Islet precursor cell (in vitro differentiated cells): ENCODE results near the gene WAPL.
"Not testable (repeated sequence)": the region's sequence is repeated elsewhere in the genome, so short reads cannot be mapped to it uniquely, and the experiment has no call there.

ENCODE experiments used
- DNase-seq: peaks from one replicate; pipeline ENCODE4 v3.0.0-alpha.2; 2018

WAPL gene, protein sequence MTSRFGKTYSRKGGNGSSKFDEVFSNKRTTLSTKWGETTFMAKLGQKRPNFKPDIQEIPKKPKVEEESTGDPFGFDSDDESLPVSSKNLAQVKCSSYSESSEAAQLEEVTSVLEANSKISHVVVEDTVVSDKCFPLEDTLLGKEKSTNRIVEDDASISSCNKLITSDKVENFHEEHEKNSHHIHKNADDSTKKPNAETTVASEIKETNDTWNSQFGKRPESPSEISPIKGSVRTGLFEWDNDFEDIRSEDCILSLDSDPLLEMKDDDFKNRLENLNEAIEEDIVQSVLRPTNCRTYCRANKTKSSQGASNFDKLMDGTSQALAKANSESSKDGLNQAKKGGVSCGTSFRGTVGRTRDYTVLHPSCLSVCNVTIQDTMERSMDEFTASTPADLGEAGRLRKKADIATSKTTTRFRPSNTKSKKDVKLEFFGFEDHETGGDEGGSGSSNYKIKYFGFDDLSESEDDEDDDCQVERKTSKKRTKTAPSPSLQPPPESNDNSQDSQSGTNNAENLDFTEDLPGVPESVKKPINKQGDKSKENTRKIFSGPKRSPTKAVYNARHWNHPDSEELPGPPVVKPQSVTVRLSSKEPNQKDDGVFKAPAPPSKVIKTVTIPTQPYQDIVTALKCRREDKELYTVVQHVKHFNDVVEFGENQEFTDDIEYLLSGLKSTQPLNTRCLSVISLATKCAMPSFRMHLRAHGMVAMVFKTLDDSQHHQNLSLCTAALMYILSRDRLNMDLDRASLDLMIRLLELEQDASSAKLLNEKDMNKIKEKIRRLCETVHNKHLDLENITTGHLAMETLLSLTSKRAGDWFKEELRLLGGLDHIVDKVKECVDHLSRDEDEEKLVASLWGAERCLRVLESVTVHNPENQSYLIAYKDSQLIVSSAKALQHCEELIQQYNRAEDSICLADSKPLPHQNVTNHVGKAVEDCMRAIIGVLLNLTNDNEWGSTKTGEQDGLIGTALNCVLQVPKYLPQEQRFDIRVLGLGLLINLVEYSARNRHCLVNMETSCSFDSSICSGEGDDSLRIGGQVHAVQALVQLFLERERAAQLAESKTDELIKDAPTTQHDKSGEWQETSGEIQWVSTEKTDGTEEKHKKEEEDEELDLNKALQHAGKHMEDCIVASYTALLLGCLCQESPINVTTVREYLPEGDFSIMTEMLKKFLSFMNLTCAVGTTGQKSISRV (N-terminal part only)

DNA sequence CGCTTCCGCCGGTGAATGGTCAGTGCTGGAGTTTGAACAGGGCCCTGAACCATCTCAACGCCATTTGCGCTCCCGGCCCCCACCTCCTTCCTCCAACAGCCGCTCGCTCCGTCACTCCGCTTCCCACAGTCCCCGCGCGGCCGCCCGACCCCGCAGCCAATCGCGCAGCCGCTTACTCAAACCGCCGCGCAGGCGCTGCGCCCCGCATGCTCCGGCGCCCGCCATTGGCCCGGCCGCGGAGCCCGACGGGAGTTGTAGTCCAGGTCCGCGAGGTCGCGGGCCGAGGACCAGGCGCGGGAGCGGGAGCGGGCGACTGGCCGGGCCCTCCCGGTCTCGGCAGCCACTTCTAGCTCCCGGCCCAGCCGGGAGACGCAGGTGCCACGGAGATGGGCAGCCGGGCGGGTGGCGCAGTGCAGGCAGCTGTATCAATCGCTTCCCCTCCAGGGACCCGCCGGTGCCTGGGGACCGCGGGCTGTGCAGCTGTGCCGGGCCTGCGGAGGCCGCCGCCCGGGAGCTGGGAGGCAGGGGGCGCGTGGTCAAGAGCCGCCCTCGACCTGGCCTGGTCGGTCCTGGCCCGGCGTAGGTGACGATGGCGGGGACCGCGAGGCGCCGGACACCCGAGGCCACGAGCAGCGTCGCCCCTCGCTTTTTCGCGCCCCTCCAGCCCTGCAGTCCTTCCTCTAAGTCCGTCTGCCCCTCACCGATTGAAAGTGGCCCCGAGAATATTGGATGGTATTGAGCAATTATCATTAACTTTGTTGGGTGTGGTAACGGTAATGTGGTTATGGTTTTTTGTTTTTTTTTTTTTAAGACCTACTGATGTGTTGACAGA is at the start of gene WAPL:
Gene WAPL, minus strand, starts transcription at position 115 of the 832 bp plus-strand sequence. CDS start 3,723 bp downstream, outside the sequence.
- DNase-seq = peak; percentile 98

DNA sequence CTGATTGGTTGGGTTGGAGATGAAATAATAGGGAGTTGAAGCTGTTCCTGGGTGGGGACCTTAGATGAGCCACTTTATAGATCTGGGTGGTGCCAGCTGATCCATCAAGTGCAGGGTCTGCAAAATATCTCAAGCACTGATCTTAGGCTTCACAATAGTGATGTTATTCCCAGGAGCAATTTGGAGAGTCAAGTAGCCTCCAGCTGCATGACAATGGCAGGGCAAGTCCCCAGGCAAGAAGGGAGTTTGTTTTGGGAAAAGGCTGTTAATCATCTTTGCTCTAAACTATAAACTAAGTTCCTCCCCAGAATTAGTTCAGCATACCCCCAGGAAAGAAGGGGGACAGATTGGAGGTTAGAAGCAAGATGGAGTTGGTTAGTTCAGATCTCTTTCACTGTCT is 47.7 kb upstream of the WAPL start:
- no peak for DNase-seq

DNA sequence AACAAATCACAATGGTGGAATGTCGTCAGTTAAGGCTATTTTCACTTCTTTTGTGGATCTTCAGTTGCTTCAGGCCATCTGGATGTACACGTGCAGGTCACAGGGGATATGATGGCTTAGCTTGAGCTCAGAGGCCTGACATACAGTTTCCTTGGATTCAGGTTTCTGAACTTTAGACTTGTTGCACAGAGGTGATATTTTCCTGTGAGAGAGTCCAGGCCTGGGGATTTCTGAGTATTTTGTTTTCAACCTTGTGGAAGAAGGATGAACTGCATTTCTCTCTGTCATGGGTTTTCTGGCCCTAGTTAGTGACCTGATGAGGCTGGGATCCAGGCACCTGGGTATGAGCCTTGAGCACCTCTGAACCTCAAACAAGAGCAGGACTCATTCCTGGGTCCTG is 44.9 kb upstream of the WAPL start:
- not testable (repeated sequence) for DNase-seq

DNA sequence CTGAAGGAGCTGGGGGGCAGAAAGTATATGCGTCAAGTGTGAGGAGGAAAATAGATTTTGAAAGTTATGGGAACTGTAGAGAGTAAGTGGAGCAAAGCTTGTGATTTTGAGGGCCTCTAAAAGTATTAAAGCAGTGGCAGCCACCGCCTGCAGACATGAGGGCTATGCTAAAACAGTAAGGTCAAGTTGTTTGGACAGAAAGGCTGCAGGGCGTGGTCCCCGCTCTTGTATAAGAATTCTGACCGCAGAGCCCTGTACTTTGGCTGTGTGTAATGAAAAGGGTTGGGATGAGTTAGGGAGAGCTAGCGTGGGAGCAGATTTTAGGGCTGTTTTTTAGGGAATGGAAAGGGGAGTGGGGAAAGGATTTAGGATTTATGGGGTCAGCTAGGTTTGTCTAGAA is 41.7 kb upstream of the WAPL start:
- DNase-seq = not testable (repeated sequence)

DNA sequence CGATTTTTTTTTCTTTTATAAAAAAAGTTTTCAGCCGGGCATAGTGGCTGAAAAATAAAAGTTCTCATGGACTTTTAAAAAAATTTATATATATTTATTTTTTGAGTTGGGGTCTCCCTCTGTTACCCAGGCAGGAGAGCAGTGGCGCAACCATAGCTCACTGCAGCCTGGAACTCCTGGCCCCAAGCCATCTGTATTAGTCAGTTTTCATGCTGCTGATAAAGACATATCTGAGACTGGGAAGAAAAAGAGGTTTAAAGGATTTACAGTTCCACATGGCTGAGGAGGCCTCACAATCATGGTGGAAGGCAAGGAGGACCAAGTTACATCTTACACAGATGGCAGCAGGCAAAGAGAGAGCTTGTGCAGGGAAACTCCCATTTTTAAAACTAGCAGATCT is 37.1 kb upstream of the WAPL start:
- DNase-seq = not testable (repeated sequence)

DNA sequence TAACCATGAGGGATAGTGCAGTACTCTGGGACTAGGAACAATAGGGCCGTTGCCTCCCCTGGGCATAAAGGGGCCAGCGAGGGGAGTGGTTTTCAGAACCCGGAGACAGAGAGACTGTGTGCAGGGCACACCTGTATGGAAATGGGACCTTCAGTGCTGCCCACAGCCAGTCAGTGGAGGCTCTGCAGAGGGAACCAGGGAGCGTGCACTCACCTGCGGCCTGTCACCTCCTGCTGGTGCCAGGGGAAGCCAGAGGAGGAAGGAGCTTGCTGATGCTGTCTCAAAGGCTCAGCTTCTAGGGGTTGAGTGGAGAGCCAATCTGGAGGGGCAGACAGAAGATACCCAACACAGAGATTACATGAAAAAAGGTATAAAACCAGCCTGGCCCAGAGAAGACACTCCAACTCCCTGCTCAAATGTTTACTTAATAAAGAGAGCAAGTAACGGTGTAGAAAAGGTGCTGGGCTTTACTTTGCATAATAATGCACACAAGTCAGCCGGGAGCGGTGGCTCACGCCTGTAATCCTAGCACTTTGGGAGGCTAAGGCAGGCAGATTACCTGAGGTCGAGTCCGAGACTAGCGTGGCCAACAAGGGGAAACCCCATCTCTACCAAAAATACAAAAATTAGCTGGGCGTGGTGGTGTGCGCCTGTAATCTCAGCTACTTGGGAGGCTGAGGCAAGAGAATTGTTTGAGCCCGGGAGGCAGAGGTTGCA is 35.5 kb upstream of the WAPL start:
- no peak for DNase-seq

DNA sequence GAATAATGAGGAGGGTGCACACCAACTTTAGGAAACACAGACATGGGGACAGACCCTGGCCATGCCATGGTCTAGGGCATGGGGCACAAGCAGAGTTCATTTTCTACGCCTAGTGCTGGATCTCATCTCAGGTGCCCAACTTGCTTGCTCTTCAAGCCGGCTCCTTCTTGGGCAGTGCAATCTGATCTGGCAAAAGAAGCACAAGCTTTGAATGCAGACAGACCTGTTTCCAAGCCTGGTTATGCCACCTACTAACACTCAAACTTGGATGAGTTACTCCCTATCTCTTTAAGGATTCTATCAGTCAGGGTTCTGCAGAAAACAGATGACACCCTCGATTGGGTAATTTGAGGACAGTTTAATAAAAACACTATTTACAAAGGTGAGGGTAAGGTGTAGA is 34.9 kb upstream of the WAPL start:
- DNase-seq = no peak

DNA sequence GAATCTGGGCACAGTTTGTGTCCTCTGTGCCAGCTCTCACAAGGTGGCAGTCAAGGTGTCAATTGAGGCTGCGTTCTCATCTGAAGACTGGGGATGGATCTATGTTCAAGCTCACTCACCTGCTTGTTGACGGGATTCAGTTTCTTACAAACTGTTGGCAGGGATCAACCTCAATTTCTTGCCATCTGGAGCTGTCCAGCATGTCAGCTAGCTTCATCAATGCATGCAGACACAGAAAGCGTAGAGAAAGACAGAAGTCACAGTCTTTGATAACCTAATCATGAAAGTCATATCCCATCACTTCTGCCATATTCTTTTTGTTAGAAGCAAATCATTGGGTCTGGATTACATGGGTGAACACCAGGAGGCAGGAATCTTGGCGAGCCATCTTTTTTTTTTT is 32.0 kb upstream of the WAPL start:
- DNase-seq = no peak

DNA sequence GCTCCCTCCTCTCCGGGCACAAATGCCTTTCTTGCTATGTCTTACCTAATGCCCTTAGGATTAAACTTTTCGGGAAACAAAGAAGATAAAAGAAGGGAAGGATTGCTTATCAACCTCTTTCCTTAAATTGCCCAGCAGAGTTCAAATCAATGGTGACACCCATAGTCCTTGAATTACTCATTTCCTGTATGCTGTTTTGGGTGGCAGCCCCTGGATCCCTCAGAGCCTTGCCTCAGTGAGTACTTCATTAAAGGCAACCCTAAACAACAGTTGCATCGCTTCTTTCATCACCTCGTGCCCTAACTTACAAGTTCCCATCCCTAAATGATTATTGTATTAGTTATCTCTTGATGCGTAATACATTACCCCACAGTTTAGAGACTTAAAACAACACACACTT is 31.6 kb upstream of the WAPL start:
- no peak for DNase-seq

DNA sequence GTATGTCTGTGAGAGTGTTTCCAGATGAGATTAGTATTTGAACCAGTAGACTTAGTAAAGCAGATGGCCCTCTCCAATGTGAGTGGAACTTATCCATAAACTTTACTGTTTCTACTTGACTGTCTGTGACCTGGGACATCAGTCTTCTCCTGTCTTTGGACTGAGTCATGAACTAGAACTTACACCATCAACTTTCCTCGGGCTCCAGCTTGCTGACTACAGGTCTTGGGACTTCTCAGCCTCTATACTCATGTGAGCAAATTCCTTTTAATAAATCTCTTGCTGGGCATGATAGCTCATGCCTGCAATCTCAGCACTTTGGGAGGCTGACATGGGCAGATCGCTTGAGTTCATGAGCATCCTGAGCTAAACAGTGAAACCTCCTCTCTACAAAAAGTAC is 25.7 kb upstream of the WAPL start:
- DNase-seq = no peak

DNA sequence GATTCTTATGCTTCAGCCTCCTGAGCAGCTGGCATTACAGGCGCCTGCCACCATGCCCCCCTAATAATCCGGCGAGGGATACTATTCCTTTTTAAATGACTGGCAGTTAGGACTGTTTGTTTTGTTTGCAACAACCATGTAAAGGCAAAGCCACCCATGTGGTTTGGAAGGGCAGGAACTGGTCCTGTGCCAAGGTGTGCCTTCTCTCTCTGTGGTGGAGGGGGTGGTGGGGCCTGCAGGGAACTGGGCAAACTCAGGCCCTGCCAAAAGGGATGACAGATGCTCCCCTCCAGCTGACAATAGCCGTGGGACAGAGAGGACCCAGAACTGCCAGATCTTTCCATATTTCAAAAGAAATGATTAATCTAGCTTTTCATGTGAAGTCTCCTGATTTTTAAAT is 23.5 kb upstream of the WAPL start:
- DNase-seq = no peak

DNA sequence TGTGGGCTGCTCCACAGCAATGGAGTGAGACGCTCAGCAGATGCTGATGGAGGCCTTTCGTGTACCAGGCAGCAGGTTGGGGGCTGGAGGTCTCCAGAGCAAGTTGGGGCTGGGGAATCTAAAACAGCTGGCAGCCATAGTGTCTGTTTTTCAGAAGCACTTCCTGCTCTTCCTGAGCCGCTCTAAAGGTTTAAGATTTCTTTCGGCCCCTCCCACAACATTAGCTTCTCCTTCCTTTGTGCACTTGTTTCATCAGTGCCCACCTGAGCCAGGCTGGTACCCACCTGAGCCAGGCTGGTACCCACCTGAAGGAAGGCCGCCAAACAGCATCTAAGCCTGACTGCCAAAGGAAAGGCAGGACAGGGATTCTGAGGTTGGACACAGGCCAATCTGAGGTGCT is 18.4 kb upstream of the WAPL start:
- DNase-seq = no peak

DNA sequence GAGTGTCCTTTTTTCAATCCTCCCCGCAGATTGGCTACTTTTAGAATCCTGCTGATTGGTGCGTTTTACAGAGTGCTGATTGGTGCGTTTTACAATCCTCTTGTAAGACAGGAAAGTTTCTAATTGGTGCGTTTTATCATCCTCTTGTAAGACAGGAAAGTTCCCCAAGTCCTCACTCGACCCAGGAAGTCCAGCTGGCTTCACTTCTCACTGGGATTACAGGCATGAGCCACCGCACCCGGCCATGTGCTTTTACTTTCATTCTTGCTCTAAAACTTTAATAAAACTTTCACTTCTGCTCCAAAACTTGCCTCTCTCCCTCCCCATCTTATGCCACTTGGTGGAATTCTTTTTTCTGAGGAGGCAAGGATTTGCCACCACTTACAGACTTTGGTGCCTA is 17.0 kb upstream of the WAPL start:
- DNase-seq = no peak

DNA sequence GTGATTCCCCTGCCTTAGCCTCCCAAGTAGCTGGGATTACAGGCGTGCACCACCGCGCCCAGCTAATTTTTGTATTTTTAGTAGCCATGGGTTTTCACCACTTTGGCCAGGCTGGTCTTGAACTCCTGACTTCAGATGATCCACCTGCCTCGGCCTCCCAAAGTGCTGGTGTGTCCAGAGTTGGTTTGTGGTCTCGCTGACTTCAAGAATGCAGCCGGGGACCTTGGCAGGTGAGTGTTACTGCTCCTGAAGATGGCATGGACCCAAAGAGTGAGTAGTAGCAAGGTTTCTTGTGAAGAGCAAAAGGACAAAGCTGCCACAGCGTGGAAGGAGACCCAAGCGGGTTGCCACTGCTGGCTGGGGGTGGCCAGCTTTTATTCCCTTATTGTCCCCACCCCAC is 16.4 kb upstream of the WAPL start:
- DNase-seq = not testable (repeated sequence)

DNA sequence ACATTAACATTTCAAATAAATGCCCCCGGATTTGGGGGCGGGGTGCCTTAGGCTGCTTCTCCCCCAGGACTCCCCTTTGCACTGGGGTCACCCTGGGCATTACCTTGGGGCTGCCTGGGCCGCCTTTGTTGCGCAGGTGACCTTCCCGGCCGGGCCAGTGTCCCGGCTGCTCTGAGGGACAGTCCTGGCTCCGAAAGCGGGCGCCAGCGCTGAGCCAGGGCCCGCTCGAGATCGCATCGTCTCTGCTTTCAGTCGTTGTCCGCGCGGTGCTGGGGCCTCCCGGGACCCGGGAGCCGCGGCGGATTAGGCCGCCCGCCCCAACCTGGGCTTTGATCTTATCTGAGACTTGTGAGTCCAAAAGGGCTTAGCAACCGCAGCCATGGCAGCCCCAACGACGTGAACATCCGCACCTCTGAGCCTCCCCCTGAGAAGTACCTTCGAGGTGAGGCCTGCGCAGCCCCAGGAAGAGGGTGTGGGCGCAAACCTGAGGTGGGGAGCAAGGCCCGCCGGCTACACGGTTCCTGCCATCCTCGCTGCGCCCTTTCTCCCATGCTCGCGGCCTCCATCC is 14.8 kb upstream of the WAPL start:
- DNase-seq = no peak

DNA sequence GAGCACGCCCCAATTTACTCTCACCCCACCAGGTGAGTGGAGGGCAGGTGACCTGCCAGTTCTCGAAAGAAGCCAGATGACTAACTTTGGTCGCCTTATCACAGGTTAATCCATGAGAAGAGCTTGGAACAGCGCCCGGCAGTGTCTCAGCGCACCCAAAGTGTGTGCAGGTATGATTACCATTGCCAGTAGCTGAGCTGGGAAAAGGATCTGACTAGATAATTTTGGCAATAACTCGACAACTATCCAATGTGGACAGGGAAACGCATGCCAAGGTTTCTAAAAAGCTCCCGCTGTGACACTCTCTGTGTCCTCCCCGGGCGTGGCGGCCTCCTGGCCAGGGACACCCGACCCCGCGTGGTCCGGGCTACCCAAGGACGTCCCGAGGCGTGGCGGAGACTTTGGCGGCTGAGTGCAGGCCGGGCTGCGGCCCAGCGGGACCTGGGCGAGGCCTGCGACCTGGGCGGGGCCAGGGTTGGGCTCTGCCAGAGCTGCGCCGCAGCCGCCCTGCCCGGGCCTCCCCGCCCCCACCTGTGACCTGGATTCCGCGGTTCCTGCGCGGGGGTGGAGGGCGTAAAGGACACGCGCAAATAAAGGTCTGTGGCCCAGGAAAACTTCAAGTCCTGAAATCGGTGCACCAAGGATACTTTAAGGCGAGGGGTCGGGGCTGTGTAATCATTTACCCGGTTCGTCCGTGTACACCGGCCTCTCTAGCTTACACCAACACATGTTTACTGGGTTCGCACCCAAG is 13.7 kb upstream of the WAPL start:
- DNase-seq = peak; percentile 88

DNA sequence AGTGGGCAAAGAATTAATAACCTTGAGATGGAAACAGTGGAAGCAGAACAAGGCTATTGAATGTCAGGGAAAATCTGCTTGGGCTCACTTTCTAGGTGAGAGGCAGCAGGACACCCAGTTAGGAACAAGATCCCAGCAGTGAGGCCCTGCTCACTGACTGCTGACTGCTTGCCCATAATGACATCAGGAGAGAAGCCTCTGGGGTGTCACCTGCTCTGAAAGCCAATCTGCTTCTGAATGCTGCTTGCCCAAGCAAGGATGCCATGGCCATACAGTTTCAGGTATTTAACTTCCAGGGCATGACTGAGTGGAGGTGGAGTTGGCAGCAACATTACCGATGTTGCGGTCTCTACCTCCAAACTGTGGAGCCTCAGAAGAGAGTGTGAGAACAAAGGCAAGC is 11.7 kb upstream of the WAPL start:
- no peak for DNase-seq

DNA sequence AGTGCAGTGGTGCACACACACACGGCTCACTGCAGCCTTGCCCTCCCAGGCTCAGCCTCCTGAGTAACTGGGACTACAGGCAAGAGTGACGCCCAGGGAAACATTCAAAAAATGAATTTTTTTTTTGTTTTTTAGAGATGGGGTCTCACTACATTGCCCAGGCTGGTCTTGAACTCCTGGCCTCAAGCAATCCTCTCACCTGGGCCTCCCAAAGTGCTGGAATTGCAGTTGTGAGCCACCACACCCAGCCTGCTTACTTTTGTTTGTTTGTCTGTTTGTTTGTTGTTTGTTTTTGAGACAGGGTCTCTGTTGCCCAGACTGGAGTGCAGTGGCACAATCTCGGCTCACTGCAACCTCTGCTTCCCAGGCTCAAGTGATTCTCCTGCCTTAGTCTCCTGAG is 7.1 kb upstream of the WAPL start:
- DNase-seq = not testable (repeated sequence)

DNA sequence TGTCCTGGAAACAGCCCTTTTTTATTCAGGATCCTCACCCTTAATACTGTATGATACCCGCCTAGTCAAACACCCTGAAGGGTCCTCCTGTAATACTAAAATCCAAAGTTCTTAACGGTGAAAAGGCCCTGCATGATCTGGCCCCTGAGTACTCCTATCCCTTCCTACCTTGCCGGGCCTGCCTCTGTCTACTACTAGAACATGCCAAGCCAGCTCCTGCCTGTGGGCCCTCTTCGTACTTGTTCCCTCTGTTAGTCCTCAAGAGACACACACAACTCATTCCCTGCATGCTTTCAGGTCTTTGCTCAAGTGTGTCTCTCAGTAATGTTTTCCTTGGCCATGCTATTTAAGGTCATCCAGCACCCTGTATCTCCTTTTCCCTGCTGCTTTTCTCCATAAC is 5.0 kb upstream of the WAPL start:
- DNase-seq = no peak

DNA sequence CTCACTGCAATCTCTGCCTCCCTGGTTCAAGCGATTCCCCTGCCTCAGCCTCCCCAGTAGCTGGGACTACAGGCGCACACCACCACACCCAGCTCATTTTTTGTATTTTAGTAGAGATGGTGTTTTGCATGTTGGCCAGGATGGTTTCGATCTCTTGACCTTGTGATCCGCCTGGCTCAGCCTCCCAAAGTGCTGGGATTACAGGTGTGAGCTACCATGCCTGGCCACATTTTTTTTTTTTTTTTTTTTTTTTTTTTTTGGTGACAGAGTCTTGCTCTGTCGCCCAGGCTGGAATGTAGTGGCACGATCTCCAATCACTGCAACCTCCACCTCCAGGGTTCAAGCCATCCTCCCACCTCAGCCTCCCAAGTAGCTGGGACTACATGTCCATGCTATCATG is 4.1 kb upstream of the WAPL start:
- DNase-seq = not testable (repeated sequence)
